Measurements from ENCODE around the gene THEM5. TPM values are rescaled to one million over a fixed set of nuclear protein-coding genes. Genes with fewer than 3 reads are reported as not detected.

The THEM5 gene
- total RNA-seq, 1 donor from 2014 or later = not detected

- TF ChIP-seq CTCF (IDR thresholded peaks at IDR 0.05) = no peak
- Mint-ChIP-seq H3K4me1 (ENCODE audit: unreplicated experiment) (peaks cover 3% of the 10 kb centered on the region), H3K4me3 (ENCODE audit: unreplicated experiment) (no peak overlapping the region), H3K27ac (ENCODE audit: unreplicated experiment) (no peak overlapping the region), H3K27me3 (ENCODE audit: unreplicated experiment) (peaks cover 41% of the 10 kb centered on the region), H3K9me3 (ENCODE audit: unreplicated experiment) (no peaks in the 10 kb centered on the region), H3K36me3 (ENCODE audit: unreplicated experiment) (no peaks in the 10 kb centered on the region)
- DNase-seq (ENCODE audit: extremely low spot score, unreplicated experiment) = no peak
These were observed 1.1 kb upstream of the THEM5 start for GRCh38 chr1:151854658-151855057.

- Mint-ChIP-seq H3K36me3 (ENCODE audit: unreplicated experiment) (no peaks in the 10 kb centered on the region), H3K27me3 (ENCODE audit: unreplicated experiment) (peaks cover 47% of the 10 kb centered on the region)
- no peak for TF ChIP-seq CTCF (IDR thresholded peaks at IDR 0.05)
These were observed 779 bp downstream of the THEM5 start for GRCh38 chr1:151852733-151853132.

GRCh38 chr1:151851886-151852285 is 1.6 kb downstream of the THEM5 start:
- H3K27ac Mint-ChIP-seq (ENCODE audit: unreplicated experiment) = no peak overlapping the region
- peaks cover 3% of the 10 kb centered on the region for H3K4me1 Mint-ChIP-seq (ENCODE audit: unreplicated experiment)
- H3K9me3 Mint-ChIP-seq (ENCODE audit: unreplicated experiment) = no peaks in the 10 kb centered on the region
- no peaks in the 10 kb centered on the region for H3K36me3 Mint-ChIP-seq (ENCODE audit: unreplicated experiment)
- DNase-seq (ENCODE audit: extremely low spot score, unreplicated experiment) = no peak
- peaks cover 46% of the 10 kb centered on the region for H3K27me3 Mint-ChIP-seq (ENCODE audit: unreplicated experiment)
- no peak overlapping the region for H3K4me3 Mint-ChIP-seq (ENCODE audit: unreplicated experiment)
- TF ChIP-seq CTCF (IDR thresholded peaks at IDR 0.05) = no peak

More at GRCh38 chr1:151852733-151853132, 779 bp downstream of the THEM5 start:
- DNase-seq (ENCODE audit: extremely low spot score, unreplicated experiment) = no peak
- Mint-ChIP-seq H3K4me1 (ENCODE audit: unreplicated experiment) (peaks cover 3% of the 10 kb centered on the region), H3K9me3 (ENCODE audit: unreplicated experiment) (no peaks in the 10 kb centered on the region), H3K4me3 (ENCODE audit: unreplicated experiment) (no peak overlapping the region), H3K27ac (ENCODE audit: unreplicated experiment) (no peak overlapping the region)

- no peaks in the 10 kb centered on the region for H3K4me1 Mint-ChIP-seq (ENCODE audit: unreplicated experiment)
- TF ChIP-seq CTCF (IDR thresholded peaks at IDR 0.05) = no peak
- H3K27me3 Mint-ChIP-seq (ENCODE audit: unreplicated experiment) = peaks cover 56% of the 10 kb centered on the region
- DNase-seq (ENCODE audit: extremely low spot score, unreplicated experiment) = no peak
- no peaks in the 10 kb centered on the region for H3K9me3 Mint-ChIP-seq (ENCODE audit: unreplicated experiment)
- no peaks in the 10 kb centered on the region for H3K36me3 Mint-ChIP-seq (ENCODE audit: unreplicated experiment)
- H3K4me3 Mint-ChIP-seq (ENCODE audit: unreplicated experiment) = no peak overlapping the region
- H3K27ac Mint-ChIP-seq (ENCODE audit: unreplicated experiment) = no peak overlapping the region
These were observed 3.6 kb downstream of the THEM5 start for GRCh38 chr1:151849871-151850270.

GRCh38 chr1:151849126-151849525 is 4.4 kb downstream of the THEM5 start:
- DNase-seq (ENCODE audit: extremely low spot score, unreplicated experiment) = no peak
- Mint-ChIP-seq H3K27ac (ENCODE audit: unreplicated experiment) (no peak overlapping the region), H3K36me3 (ENCODE audit: unreplicated experiment) (no peaks in the 10 kb centered on the region), H3K27me3 (ENCODE audit: unreplicated experiment) (peaks cover 63% of the 10 kb centered on the region), H3K4me3 (ENCODE audit: unreplicated experiment) (no peak overlapping the region), H3K4me1 (ENCODE audit: unreplicated experiment) (no peaks in the 10 kb centered on the region), H3K9me3 (ENCODE audit: unreplicated experiment) (no peaks in the 10 kb centered on the region)
- TF ChIP-seq CTCF (IDR thresholded peaks at IDR 0.05) = no peak
